Activated CD8-positive, alpha-beta T cell treated with anti-CD3 and anti-CD28 coated beads, Interleukin-2, amount 10 ng/mL, durations not matched to agents 7 days and 5 days (primary cell): Measurements from ENCODE around the gene GID8. TPM values are rescaled to one million over a fixed set of nuclear protein-coding genes. Genes with fewer than 3 reads are reported as not detected.

Source experiments
- ATAC-seq: fragments of 150-1000 bp; cut with Tn5 transposase; one replicate; pipeline ENCODE4 v1.10.0; 2021; ENCODE audit warnings: moderate library complexity
- CTCF ChIA-PET: fragments of 350-600 bp; sonication (Branson Sonifier 250); formaldehyde crosslinking; loops from one replicate; lab custom pipeline; 2021; ENCODE audit warnings: antibody characterized with exemption; lab: Charles Lee
- POLR2A ChIA-PET: fragments of 350-600 bp; sonication (Branson Sonifier 250); formaldehyde crosslinking; loops from one replicate; lab custom pipeline; 2021; ENCODE audit warnings: antibody characterized with exemption; lab: Charles Lee
- DNase-seq: peaks from one replicate; pipeline ENCODE4 v3.0.0-alpha.2; 2020
- H3K27ac Mint-ChIP-seq: one replicate; pipeline ENCODE4 v1.8.0; 2021; ENCODE audit warnings: mild to moderate bottlenecking, mixed read lengths
- H3K27me3 Mint-ChIP-seq: one replicate; pipeline ENCODE4 v1.8.0; 2021; ENCODE audit warnings: low read depth, mixed read lengths
- H3K36me3 Mint-ChIP-seq: one replicate; pipeline ENCODE4 v1.8.0; 2021; ENCODE audit warnings: low read depth, mixed read lengths
- H3K4me1 Mint-ChIP-seq: one replicate; pipeline ENCODE4 v1.8.0; 2021; ENCODE audit warnings: low read depth, mixed read lengths
- H3K4me3 Mint-ChIP-seq: one replicate; pipeline ENCODE4 v1.8.0; 2021; ENCODE audit warnings: mild to moderate bottlenecking, mixed read lengths
- H3K9me3 Mint-ChIP-seq: one replicate; pipeline ENCODE4 v1.8.0; 2022; ENCODE audit warnings: mixed read lengths; ENCODE audit not compliant: insufficient read depth
- total RNA-seq, 2 experiments: library from RNA; stranded (reverse); gene quantifications; one replicate each; pipeline ENCODE4 v1.2.3, GENCODE V29; 2021

Gene GID8
- total RNA-seq, 2 experiments from 2014 or later = 37.3 to 39.7 TPM

DNA sequence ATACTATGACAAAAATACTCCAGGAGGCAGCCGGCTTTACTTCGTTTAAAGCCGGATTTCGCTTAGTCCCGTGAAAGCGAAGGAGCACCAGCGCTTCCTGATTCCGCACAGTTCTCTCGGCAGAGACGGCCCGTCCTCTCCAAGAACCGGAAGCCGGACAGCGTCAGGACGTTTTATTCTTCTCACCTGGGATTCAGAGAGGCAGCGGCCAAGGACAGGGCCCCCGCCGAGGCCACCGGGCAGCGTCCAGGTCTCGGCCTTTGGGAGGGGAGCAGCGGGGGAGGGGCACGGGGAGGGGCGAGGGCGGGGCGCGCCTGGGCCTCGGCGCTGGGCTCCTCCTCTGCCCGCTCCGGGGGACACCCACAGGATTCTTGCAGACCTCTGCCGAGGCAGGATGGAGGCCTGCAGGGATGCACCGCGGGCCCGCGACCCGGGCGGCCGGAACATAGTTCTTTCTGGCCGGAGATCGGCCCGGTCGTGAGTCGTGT lies 8.9 kb upstream of the GID8 start:
- DNase-seq (peak; percentile 64), ATAC-seq (peak; percentile 33)
- Mint-ChIP-seq H3K4me1 (peaks cover 68% of the 10 kb centered on the region), H3K27me3 (no peaks in the 10 kb centered on the region), H3K4me3 (peak overlapping the region; percentile 92), H3K27ac (peak overlapping the region; percentile 74), H3K9me3 (no peaks in the 10 kb centered on the region), H3K36me3 (peaks cover 30% of the 10 kb centered on the region)
- ChIA-PET CTCF (interaction anchor here (0.8 to 1.9 kb wide), 4 partner anchors 8 to 28 kb away, joined by 3 to 14 read pairs (median 6); no protein-coding TSS in a partner anchor), POLR2A (interaction anchor here (2.0 to 7.2 kb wide), 2 partner anchors 7 to 10 kb away, joined by 11 to 82 read pairs; partner anchors contain the start of gene GID8)

- Mint-ChIP-seq H3K9me3 (no peaks in the 10 kb centered on the region), H3K4me1 (peaks cover 59% of the 10 kb centered on the region), H3K4me3 (no peak overlapping the region), H3K27ac (no peak overlapping the region), H3K36me3 (peaks cover 19% of the 10 kb centered on the region), H3K27me3 (no peaks in the 10 kb centered on the region)
- ChIA-PET CTCF (no interaction called here), POLR2A (interaction anchor here (1.2 to 1.6 kb wide), 3 partner anchors 10 to 18 kb away, joined by 3 to 4 read pairs (median 3); no protein-coding TSS in a partner anchor)
- DNase-seq = no peak
- ATAC-seq = no peak
Measured at GRCh38 chr20:62931464-62931863, 6.5 kb upstream of the GID8 start.

DNA sequence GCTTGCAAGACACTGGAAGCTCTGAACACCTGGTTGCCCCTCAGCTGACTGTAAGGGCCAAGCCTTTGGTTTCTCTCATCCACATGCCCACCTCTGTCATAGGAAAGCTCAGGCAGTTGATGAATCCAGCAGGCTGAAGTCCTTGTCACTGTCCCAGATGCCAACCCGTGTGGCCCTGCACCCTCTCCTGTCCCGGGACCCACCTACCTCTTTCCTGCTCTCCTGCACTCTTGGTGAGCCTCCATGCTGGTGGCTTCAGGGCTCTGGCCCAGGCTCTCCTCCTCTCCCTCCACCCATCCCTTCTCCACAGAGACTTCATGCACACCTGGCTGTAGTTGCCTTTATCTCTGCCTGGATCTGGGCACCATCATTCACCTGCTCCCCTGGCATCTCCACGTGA lies 4.0 kb upstream of the GID8 start:
- Mint-ChIP-seq H3K4me1 (peaks cover 42% of the 10 kb centered on the region), H3K4me3 (no peak overlapping the region), H3K9me3 (no peaks in the 10 kb centered on the region), H3K36me3 (peaks cover 15% of the 10 kb centered on the region), H3K27me3 (no peaks in the 10 kb centered on the region), H3K27ac (no peak overlapping the region)
- DNase-seq = no peak
- ATAC-seq = no peak
- CTCF ChIA-PET = interaction anchor here (1.8 to 5.8 kb wide), 2 partner anchors 13 to 26 kb away, joined by 9 to 100 read pairs; partner anchors contain the start of gene DIDO1
- POLR2A ChIA-PET = interaction anchor here (2.4 to 6.0 kb wide), 2 partner anchors 8 to 15 kb away, joined by 13 to 82 read pairs; partner anchors contain the start of gene DIDO1

DNA sequence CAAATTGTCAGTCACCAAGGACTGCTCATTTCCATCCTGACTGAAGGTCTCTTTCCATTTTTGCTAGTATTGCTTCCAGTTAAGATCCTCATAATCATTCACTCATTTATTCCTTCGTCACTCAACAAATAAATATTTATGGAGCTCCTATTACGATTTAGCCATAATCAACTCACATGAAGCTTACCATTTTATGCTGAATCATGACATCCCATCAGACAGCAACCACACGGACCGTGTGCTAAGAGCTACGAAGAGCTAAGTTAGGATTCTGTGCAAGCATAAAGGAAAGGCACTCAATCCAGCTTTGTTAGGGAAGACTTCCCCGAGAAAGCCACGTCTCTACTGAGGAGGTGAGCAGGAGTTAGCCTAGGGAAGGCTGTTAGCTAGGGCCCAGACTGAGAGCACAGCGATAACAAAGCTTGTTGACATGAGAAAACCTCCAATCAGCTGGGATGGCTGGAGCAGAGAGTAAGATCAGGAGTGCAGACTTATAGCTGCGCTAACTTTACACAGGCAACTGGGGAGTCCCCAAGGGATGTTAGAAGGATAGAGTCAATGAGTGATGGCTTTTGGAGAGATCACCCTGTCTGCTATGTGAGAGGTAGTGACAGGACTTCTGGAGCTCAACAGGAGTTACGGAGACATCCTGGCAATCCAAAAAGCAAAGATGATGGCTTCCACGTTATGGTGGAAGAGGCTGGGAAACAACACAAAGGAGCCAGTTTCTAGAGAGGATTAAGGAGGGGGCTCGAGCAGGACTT lies 2.6 kb upstream of the GID8 start:
- DNase-seq (no peak), ATAC-seq (no peak)
- Mint-ChIP-seq H3K36me3 (peaks cover 19% of the 10 kb centered on the region), H3K27ac (no peak overlapping the region), H3K4me3 (no peak overlapping the region), H3K4me1 (peaks cover 43% of the 10 kb centered on the region), H3K27me3 (no peaks in the 10 kb centered on the region), H3K9me3 (no peaks in the 10 kb centered on the region)
- ChIA-PET POLR2A (interaction anchor here (1.2 to 6.0 kb wide), 4 partner anchors 10 to 41 kb away, joined by 4 to 82 read pairs (median 9); partner anchors contain the start of gene DIDO1), CTCF (interaction anchor here (0.7 to 5.8 kb wide), 6 partner anchors 14 to 74 kb away, joined by 3 to 100 read pairs (median 3); partner anchors contain the start of gene DIDO1)

GRCh38 chr20:62935968-62936585 lies 1.9 kb upstream of the GID8 start:
- DNase-seq (no peak), ATAC-seq (no peak)
- CTCF ChIA-PET = interaction anchor here (1.1 to 5.8 kb wide), 8 partner anchors 8 to 39 kb away, joined by 3 to 100 read pairs (median 4); partner anchors contain the start of gene DIDO1
- POLR2A ChIA-PET = interaction anchor here (1.4 to 6.0 kb wide), 3 partner anchors 11 to 18 kb away, joined by 4 to 82 read pairs (median 19); partner anchors contain the start of gene DIDO1
- H3K9me3 Mint-ChIP-seq = no peaks in the 10 kb centered on the region
- H3K4me3 Mint-ChIP-seq = no peak overlapping the region
- H3K36me3 Mint-ChIP-seq = peaks cover 19% of the 10 kb centered on the region
- no peaks in the 10 kb centered on the region for H3K27me3 Mint-ChIP-seq
- peaks cover 43% of the 10 kb centered on the region for H3K4me1 Mint-ChIP-seq
- H3K27ac Mint-ChIP-seq = no peak overlapping the region

- Mint-ChIP-seq H3K9me3 (no peaks in the 10 kb centered on the region), H3K36me3 (peaks cover 27% of the 10 kb centered on the region), H3K4me1 (peaks cover 38% of the 10 kb centered on the region), H3K4me3 (no peak overlapping the region), H3K27ac (peak overlapping the region; percentile 95), H3K27me3 (no peaks in the 10 kb centered on the region)
- DNase-seq (peak; percentile 97), ATAC-seq (peak; percentile 90)
- CTCF ChIA-PET = interaction anchor here (0.9 to 5.8 kb wide), 7 partner anchors 9 to 38 kb away, joined by 3 to 100 read pairs (median 4); partner anchors contain the start of gene DIDO1
- POLR2A ChIA-PET = interaction anchor here (0.6 to 6.0 kb wide), 12 partner anchors 10 to 62 kb away, joined by 3 to 82 read pairs (median 4); partner anchors contain the start of gene DIDO1
Measured at GRCh38 chr20:62937268-62938104, 461 bp upstream of the GID8 start.

GRCh38 chr20:62940875-62941274 lies 2.9 kb downstream of the GID8 start:
- Mint-ChIP-seq H3K36me3 (peaks cover 56% of the 10 kb centered on the region), H3K4me3 (no peak overlapping the region), H3K4me1 (peaks cover 28% of the 10 kb centered on the region), H3K27ac (no peak overlapping the region), H3K27me3 (no peaks in the 10 kb centered on the region), H3K9me3 (no peaks in the 10 kb centered on the region)
- CTCF ChIA-PET = interaction anchor here (1.0 kb wide), 1 partner anchor 32 kb away, joined by 3 read pairs; no protein-coding TSS in a partner anchor
- no peak for ATAC-seq
- no peak for DNase-seq
- POLR2A ChIA-PET = no interaction called here

DNA sequence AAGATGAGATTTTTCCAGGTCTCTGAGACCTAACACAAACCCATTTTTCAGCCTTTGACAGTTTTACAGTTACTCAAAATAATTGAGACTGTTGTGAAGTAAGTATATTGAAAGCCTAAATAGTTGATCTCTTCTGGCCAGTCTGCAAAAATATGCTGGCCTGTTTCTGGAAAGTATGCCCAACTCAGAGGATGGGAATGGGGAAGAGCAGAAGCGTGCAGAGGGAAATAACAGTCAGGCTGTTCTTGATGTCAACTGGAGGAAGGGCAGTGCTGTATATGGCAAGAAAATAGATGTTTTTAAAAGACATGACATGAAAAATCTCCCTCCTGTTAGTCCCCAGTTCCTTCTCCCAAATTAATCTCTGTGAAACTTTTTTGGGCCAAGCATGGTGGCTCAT lies 3.8 kb downstream of the GID8 start:
- Mint-ChIP-seq H3K36me3 (peaks cover 63% of the 10 kb centered on the region), H3K9me3 (no peaks in the 10 kb centered on the region), H3K4me3 (no peak overlapping the region), H3K4me1 (peaks cover 27% of the 10 kb centered on the region), H3K27me3 (no peaks in the 10 kb centered on the region), H3K27ac (no peak overlapping the region)
- CTCF ChIA-PET = no interaction called here
- ATAC-seq = no peak
- DNase-seq = no peak
- POLR2A ChIA-PET = no interaction called here

DNA sequence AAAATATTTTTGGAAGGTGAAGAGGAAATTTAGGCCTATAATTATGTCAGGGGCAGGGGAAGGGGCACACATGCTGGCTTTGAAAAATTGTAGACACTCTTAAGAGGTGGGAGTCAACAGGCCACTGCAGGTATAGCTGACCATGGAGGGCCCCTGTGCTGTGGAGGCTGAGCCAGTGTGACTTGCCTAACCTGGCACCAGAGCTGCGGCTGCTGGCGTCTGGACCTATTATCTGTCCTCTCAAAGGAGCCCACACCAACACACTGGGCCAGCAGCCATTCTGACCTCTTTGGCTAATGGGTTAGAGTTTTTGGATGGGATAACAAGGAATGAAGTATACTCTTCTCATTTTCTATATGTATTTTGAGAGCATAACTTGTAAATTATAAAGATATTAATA lies 4.5 kb downstream of the GID8 start:
- Mint-ChIP-seq H3K27ac (no peak overlapping the region), H3K9me3 (no peaks in the 10 kb centered on the region), H3K4me3 (no peak overlapping the region), H3K27me3 (no peaks in the 10 kb centered on the region), H3K4me1 (peaks cover 25% of the 10 kb centered on the region), H3K36me3 (peaks cover 66% of the 10 kb centered on the region)
- POLR2A ChIA-PET = no interaction called here
- DNase-seq = no peak
- no peak for ATAC-seq
- CTCF ChIA-PET = no interaction called here

DNA sequence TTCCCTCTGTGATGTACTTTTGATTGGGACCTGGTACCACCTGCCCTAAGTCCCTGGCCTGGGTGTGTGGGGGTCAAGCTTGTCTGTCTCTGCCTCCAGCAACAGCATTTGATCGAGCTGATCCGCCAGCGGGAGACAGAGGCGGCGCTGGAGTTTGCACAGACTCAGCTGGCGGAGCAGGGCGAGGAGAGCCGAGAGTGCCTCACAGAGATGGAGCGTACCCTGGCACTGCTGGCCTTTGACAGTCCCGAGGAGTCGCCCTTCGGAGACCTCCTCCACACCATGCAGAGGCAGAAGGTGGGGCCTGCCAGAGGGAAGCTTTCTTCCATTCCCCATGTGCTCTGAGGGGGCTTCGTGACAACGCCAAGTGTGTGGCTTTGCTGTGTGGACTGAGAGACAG lies 5.4 kb downstream of the GID8 start:
- Mint-ChIP-seq H3K4me1 (peaks cover 24% of the 10 kb centered on the region), H3K36me3 (peaks cover 73% of the 10 kb centered on the region), H3K27me3 (no peaks in the 10 kb centered on the region), H3K4me3 (no peak overlapping the region), H3K9me3 (no peaks in the 10 kb centered on the region), H3K27ac (no peak overlapping the region)
- ATAC-seq (no peak), DNase-seq (no peak)
- CTCF ChIA-PET = no interaction called here
- POLR2A ChIA-PET = interaction anchor here (0.5 to 0.7 kb wide), 2 partner anchors 12 to 35 kb away, joined by 3 to 4 read pairs; no protein-coding TSS in a partner anchor
